ENCODE results near the gene RPS6KB2. TPM values are rescaled to one million over a fixed set of nuclear protein-coding genes. Genes with fewer than 3 reads are reported as not detected.

The RPS6KB2 gene
- total and polyA plus RNA-seq, 9 of the 15 experiments (the other 6 are each of a cell fraction or from before 2014, with no cell fraction given), result 0.42 to 122 (median 82.6) TPM

GRCh38 chr11:67482827-67483798 lies 54.8 kb downstream of the RPS6KB2 start, which contains the start of gene AIP (continued):
- TF ChIP-seq E2F8 (IDR thresholded peaks at IDR 0.05; ENCODE audit: low read depth, partially characterized antibody), result peak; percentile 20
- TF ChIP-seq KAT2B (IDR thresholded peaks at IDR 0.05; ENCODE audit: low read depth, low read length), result no peak
- no peak for TF ChIP-seq POLR3G (IDR thresholded peaks at IDR 0.05; ENCODE audit: extremely low read depth, insufficient read length, insufficient replicate concordance)
- TF ChIP-seq RERE (CRISPR knock-in tag; IDR thresholded peaks at IDR 0.05; ENCODE audit: borderline replicate concordance), result peak; percentile 95; the same call in 1 of the 2 replicates
- peak; percentile 99 for TF ChIP-seq NRF1 (conservative IDR thresholded peaks at IDR 0.05 in 1 of 2, IDR thresholded peaks at IDR 0.05 in 1 of 2)
- no peak for TF ChIP-seq CHCHD3 (CRISPR knock-in tag; IDR thresholded peaks at IDR 0.05)
- TF ChIP-seq MEF2D (tag; conservative IDR thresholded peaks at IDR 0.05; ENCODE audit: low read depth), result no peak
- TF ChIP-seq MLX (CRISPR knock-in tag; conservative IDR thresholded peaks at IDR 0.05), result peak in 1 of 2 experiments; percentile 97; a peak in 2 of 4 replicates
- peak; percentile 76; the same call in 1 of the 2 replicates for TF ChIP-seq ZBTB9 (CRISPR knock-in tag; IDR thresholded peaks at IDR 0.05)
- TF ChIP-seq IRF2 (CRISPR knock-in tag; IDR thresholded peaks at IDR 0.05), result peak; percentile 65; the same call in 1 of the 2 replicates
- peak; percentile 93 for TF ChIP-seq E2F1 (CRISPR knock-in tag; IDR thresholded peaks at IDR 0.05)
- TF ChIP-seq EGR1 (conservative IDR thresholded peaks at IDR 0.05), result no peak
- TF ChIP-seq XRCC4 (IDR thresholded peaks at IDR 0.05; ENCODE audit: extremely low read depth, insufficient read depth, insufficient read length), result no peak
- TF ChIP-seq PHB2 (IDR thresholded peaks at IDR 0.05; ENCODE audit: low read depth), result no peak

Measured in K562 (cell line).